DND-41 (cell line): ENCODE data around the gene RMND5A.

ENCODE experiments used
- EZH2 ChIP-seq: IDR thresholded peaks from 3 replicates; pipeline ENCODE4 v1.6.1; 2012; ENCODE audit warnings: borderline replicate concordance, low read depth, mild to moderate bottlenecking, moderate library complexity, low read length, inconsistent platforms; ENCODE audit not compliant: severe bottlenecking
- TF ChIP-seq, protein P1 (sequence below): IDR thresholded peaks from 2 replicates; pipeline ENCODE4 v1.5.1; 2012; ENCODE audit warnings: borderline replicate concordance, low read length, moderate library complexity, mild to moderate bottlenecking; ENCODE audit not compliant: poor library complexity, severe bottlenecking; ENCODE audit errors: extremely low read depth

DNA sequence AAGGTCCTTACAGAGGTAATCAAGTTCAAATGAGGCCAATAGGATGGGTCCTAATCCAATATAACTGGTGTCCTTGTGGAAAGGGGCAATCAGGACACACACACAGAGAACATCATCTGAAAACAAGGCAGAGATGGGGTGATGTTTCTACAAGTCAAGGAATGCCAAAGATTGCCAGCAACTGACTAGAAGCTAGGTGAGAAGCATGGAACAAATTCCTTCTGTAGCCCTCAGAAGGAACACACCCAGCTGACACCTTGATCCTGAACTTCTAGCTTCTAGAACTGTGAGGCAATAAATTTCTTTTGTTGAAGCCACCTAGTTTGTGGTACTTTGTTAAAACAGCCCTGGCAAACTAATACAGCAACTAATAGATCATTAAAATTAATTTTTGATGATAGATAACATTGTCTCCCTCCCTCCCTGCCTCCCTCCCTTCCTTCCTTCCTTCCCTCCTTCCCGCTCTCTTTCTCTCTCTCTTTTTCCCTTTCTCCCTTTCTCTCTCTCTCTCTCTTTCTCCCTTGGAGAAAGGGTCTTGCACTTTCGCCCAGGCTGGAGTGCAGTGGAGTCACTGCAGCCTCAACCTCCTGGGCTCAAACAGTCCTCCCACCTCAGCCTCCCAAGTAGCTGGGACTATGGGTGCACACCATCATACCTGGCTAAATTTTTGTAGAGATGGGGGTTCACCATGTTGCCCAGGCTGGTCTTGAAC is 80.9 kb downstream of the RMND5A start:
- TF ChIP-seq, protein P1, sequence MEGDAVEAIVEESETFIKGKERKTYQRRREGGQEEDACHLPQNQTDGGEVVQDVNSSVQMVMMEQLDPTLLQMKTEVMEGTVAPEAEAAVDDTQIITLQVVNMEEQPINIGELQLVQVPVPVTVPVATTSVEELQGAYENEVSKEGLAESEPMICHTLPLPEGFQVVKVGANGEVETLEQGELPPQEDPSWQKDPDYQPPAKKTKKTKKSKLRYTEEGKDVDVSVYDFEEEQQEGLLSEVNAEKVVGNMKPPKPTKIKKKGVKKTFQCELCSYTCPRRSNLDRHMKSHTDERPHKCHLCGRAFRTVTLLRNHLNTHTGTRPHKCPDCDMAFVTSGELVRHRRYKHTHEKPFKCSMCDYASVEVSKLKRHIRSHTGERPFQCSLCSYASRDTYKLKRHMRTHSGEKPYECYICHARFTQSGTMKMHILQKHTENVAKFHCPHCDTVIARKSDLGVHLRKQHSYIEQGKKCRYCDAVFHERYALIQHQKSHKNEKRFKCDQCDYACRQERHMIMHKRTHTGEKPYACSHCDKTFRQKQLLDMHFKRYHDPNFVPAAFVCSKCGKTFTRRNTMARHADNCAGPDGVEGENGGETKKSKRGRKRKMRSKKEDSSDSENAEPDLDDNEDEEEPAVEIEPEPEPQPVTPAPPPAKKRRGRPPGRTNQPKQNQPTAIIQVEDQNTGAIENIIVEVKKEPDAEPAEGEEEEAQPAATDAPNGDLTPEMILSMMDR, result no peak
- TF ChIP-seq EZH2, result no peak
